ENCODE data around the gene FILIP1. TPM values are rescaled to one million over a fixed set of nuclear protein-coding genes. Genes with fewer than 3 reads are reported as not detected.

The FILIP1 gene
- total and polyA plus RNA-seq, 2 of the 8 experiments (the other 6 are each of a cell fraction or from before 2014, with no cell fraction given) = 2.4 to 5.7 TPM

- Histone ChIP-seq H2BK15ac (ENCODE audit: low read length) (no peak overlapping the region), H3K4me1 (replicated peaks in 1 of 4; ENCODE audit: control insufficient read depth in 3 of 4, insufficient read depth in 4 of 4, low read length in 3 of 4) (peaks cover 0 to 10% (median 2%) of the 10 kb centered on the region in 4 experiments; a peak in 3 of 7 replicates), H3K79me1 (ENCODE audit: low read depth, low read length) (no peaks in the 10 kb centered on the region), H4K5ac (ENCODE audit: insufficient read length, low read depth, low read length) (no peak overlapping the region), H3K27me3 (replicated peaks in 1 of 4; ENCODE audit: control insufficient read depth in 3 of 4, extremely low read depth in 1 of 4, insufficient read depth in 3 of 4, low read length in 3 of 4) (no peaks in the 10 kb centered on the region), H4K91ac (replicated peaks; ENCODE audit: insufficient read length, low read length) (no peak overlapping the region), H2AK5ac (ENCODE audit: low read depth, low read length) (no peak overlapping the region), H3K9me3 (ENCODE audit: insufficient read depth in 2 of 2, low read depth in 1 of 2, low read length in 1 of 2) (no peaks in the 10 kb centered on the region), H3K23ac (ENCODE audit: insufficient read length) (no peak overlapping the region), H3K4me2 (ENCODE audit: insufficient read depth in 1 of 2, low read depth in 2 of 2, low read length in 2 of 2) (no peak overlapping the region), H2BK5ac (ENCODE audit: low read depth, low read length) (no peak overlapping the region), H2BK20ac (ENCODE audit: low read length) (no peak overlapping the region), H3K56ac (replicated peaks; ENCODE audit: insufficient read length, low read depth, low read length) (no peak overlapping the region), H3K9ac (replicated peaks in 1 of 4; ENCODE audit: extremely low read depth in 1 of 4, low read depth in 3 of 4, low read length in 3 of 4) (no peak overlapping the region), H3K36me3 (ENCODE audit: control insufficient read depth in 2 of 4, insufficient read depth in 4 of 4, low read length in 3 of 4) (no peaks in the 10 kb centered on the region), H3K23me2 (ENCODE audit: low read depth, low read length) (no peaks in the 10 kb centered on the region), H3K4ac (replicated peaks; ENCODE audit: insufficient read length, low read depth, low read length) (no peak overlapping the region), H3K14ac (ENCODE audit: insufficient read length) (no peak overlapping the region), H3K18ac (ENCODE audit: extremely low read depth, low read length) (no peak overlapping the region), H4K20me1 (replicated peaks in 1 of 2; ENCODE audit: control insufficient read depth in 1 of 2, insufficient read depth in 2 of 2, low read length in 2 of 2) (no peaks in the 10 kb centered on the region), H4K8ac (ENCODE audit: extremely low read depth, insufficient read depth, low read length) (no peak overlapping the region), H2BK120ac (replicated peaks; ENCODE audit: low read depth, low read length) (no peak overlapping the region), H2BK12ac (ENCODE audit: low read depth, low read length) (no peak overlapping the region), H2AFZ (ENCODE audit: low read length) (no peak overlapping the region), H3K27ac (ENCODE audit: low read depth, low read length) (no peak overlapping the region), H3K4me3 (ENCODE audit: extremely low read depth in 1 of 4, insufficient read depth in 2 of 4, low read depth in 3 of 4, low read length in 4 of 4) (no peak overlapping the region), H3K79me2 (ENCODE audit: control insufficient read depth in 1 of 2, insufficient read depth in 2 of 2, low read length in 2 of 2) (no peaks in the 10 kb centered on the region)
- 97% methylated on average over 6 of the region's 6 CpGs; no CpG with 5 or more reads in 1 of the 2 experiments for WGBS, 2 experiments (ENCODE audit: extremely low coverage in 1 of 2, insufficient coverage in 1 of 2, insufficient read length in 1 of 2, insufficient replicate concordance in 2 of 2, low coverage in 1 of 2, low lambda C conversion rate in 2 of 2, missing lambda C conversion rate in 1 of 2)
- FAIRE-seq (no peak), DNase-seq (ENCODE audit: low read depth in 1 of 2, low spot score in 2 of 2) (no peak)
- ChIA-PET CTCF (ENCODE audit: partially characterized antibody) (no interaction called here), POLR2A (ENCODE audit: partially characterized antibody) (no interaction called here)
- no peak for TF ChIP-seq BACH1 (IDR thresholded peaks at IDR 0.05; ENCODE audit: low read length)
Observed at GRCh38 chr6:75479712-75480111, 13.9 kb downstream of the FILIP1 start.

All from H1 (cell line).